GM19467 (cell line): Measurements from ENCODE around the gene HDAC9.
A peak's percentile ranks its signal among the peaks of the same experiment; 100 is the strongest.

ENCODE experiments used
- ATAC-seq: cut with Tn5 transposase; IDR thresholded peaks from one replicate; pipeline ENCODE4 v1.9.1; 2021; ENCODE audit warnings: mild to moderate bottlenecking, moderate library complexity; ENCODE audit not compliant: unreplicated experiment

The HDAC9 gene

DNA sequence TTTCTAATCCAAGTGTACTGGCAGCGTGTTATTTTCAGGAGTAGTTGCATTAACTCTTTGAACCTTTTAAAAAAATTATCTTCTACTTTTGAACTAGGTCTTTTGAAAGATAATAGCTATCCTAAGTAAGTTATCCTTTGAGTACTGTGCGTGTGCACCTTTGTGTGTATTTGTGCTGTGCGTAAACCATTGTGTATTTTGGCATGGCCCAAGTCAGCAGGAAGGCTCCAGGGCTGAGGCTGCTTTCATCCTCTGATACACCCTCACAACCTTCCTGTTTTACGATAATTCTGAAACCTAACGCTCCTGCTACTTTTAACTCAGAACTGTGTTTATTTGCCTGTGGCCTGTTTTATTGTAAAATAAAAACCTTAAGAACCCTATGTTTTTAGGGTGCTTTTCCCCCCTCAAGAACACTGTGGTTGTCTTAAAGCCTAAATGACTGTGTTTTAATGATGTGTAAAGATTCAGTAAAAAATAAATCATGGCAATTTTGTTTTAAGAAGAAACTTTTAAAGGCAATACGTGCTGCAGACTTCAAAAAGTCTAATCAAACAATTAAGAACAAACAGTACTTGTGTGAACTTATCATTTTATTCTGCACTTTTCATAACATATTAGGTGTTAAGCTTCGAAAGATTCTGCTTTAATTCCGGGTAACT, 57.5 kb downstream of the HDAC9 start:
- no peak for ATAC-seq

DNA sequence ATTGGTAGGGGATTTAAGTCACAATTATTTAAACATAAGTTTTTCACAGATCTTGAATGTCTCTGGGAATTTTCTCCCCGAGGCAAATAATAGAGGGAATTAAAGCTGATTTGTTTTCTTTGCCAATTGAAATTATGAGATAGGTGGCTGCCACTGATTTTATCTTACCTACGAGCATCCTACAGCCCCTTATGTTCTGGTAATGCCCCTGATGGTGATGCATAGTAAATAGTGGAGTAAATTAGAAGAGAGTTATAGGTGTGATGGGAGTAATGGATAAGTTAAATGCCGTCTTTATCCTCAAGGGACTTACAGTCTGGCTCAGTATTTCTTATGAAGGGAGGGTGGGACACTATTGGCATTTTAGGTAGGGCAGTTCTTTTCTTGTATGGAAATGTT, 58.1 kb downstream of the HDAC9 start:
- ATAC-seq = no peak

DNA sequence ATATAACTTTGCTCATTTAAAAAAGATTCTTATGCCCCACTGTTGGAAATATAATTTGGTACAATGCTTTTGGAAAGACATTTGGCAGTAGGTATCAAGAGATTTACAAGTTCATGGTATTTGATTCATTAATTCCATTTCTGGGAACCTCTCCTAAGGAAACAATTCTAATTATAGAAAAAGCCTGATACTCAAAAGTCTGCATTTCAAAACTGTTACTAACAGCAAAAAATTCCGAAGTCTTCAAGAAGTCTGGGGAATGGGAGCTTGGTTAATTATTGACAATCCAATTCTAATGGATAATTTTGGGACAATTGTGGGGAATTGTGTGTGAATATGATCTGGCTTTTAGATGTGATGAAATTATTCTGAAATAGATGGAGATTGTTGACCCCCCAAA, 59.6 kb downstream of the HDAC9 start:
- no peak for ATAC-seq

DNA sequence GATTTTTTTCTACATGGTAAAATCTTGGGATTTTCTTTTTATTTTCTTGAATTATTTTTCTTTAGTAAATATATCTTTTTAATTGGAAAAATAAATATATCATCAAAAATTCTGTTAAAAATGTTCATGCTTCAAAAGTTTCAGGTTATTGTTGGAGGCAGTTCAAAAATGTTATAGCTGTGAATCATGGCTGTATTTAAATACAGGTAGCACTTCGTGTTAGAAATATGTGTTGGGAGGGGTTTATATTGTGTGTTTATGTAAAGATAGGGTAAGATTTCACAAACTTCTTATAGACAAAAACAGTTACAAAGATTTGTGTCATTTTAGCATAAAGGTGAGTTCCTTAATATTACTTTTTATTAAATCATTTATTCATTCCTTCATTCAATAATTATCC, 60.4 kb downstream of the HDAC9 start:
- no peak for ATAC-seq

DNA sequence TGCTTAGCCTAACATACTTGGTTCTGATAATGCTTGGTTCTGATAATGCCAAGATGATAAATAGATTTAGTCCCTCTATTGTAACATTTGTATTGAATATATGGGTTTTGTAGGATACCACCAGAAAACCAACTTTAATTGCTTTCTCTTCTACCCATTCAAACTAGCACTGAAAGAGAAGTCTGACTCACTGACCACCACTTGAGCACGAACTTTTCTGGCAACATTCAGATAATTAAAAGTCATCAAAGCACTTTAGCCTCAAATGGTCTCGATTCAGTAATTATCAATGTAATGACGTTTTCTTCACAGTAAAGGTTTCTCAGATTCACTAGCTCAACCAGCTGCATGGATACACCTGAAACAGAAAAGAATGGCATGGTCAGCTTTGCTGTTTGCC, 63.0 kb downstream of the HDAC9 start:
- no peak for ATAC-seq

DNA sequence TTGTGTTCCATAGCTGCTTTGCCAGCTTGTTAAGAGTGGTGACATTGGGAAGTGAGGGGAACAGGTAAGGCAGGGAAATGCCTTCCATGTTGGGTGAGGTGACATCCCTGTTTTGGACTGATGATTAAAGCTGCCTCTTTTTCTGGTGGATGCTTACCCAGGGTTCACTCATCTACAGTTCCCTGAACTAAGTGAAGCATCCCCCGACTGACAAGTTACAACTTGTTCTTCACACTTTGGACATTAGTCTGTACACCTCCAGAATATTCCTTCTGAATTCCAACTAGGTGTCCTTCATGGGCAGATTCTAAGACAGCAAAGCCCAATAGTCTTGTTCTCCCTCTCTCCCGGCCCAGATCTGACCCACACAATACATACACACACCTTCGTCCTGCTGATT, 63.4 kb downstream of the HDAC9 start:
- ATAC-seq = no peak

DNA sequence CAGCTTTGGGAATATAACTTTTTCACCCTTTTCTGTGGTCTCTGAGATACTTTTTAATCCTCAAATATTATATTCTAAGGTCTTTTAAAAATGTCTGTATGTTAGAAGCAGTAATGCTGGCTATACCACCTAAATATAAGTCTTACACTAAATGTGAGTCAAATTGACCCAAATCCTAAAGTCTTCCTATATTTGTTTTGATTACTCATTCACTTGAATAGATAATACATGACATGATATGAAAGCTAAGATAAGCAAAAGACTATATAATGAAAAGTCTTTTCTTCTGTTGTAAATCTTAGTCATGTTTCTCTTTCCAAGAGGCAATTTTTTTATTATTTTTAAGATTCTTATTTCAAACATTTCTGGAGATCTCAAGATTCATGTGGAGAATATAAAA, 64.2 kb downstream of the HDAC9 start:
- no peak for ATAC-seq

DNA sequence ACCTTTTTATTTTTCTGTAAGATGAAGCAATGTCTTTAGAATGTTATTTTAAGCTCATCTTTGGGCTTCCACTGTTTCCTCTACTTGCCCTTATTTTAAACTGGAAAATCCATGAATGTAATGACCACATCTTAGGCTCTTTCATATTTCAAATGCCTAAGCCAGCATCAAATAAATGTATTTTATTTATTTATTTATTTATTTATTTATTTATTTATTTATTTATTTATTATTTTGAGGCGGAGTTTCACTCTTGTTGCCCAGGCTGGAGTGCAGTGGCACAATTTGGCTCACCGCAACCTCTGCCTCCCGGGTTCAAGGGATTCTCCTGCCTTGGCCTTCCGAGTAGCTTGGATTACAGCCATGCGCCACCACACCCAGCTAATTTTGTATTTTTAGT, 69.2 kb downstream of the HDAC9 start:
- ATAC-seq = no peak

DNA sequence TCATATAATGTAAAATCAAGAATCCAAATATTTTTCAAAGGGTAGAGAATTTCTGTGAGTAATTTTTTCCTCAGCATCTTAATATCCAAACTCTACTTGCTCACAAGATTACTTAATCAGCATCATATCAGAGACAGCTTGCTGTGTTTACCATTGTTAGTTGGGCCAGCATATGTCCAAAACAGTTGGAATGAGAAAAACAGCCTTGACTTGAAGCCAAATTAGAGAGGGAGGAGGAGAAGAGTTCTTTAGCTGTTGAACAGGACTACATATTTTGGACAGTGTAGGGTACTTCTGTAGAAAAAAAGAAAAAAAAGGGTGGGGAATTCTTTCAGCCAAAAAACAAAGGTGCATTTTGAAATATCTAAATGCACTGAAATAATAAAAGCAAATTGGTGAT, 69.8 kb downstream of the HDAC9 start:
- ATAC-seq = no peak

DNA sequence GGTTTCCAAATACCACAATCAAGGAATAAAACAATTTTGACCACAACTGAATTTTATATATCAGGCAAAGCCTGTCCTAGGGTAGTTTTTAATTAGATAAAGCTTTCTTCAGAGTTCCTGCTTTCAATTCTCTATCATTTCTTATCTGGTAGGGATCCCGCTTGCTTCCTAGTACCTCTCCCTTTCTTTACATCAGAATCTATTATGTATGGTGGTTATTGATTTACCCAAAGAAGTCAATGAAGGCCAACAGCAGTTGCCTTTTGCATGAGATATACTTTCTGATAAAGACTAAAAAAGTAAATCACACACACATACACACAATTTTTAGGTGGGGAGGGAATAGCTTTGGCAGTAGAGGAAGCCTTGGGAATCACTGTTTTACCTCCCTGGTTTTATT, 70.7 kb downstream of the HDAC9 start:
- ATAC-seq = no peak

DNA sequence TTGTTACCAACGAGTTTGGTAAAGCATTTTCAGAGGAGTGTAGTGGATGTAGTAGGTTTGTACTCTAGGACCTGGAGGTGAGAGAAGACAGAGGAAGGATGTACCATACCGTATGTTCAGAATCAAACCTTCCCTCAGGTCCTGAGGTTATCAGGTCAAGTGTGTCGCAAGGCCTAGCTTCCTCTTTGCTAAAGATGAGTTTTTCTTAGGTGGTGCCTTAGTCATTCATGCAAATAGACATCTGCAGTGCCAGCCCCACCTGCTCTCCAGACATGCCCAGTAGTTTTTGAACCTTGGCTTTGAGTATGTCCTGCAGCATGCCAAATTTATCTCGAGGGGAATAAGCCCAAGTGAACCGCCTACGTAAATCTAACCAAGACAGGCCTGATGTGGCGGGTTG, 71.3 kb downstream of the HDAC9 start:
- ATAC-seq = peak; percentile 93

DNA sequence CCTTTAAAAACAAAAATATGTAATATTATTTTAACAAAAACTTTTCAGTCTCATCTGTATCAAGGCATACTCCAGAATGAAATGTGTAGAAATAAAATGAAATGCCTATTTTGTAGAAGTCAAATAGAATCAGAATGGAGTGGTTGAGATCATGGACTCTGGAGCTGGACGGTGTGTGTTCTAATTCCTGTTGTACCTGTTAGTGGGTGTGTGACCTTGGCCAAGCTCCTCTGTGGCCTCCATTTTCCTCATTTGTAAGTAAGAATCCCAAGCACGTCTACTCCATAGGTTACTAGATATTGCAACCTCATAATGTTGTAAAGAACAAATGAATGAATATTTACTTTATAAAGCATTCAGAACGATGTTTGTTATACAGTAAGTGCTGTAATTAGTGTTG, 74.9 kb downstream of the HDAC9 start:
- no peak for ATAC-seq

DNA sequence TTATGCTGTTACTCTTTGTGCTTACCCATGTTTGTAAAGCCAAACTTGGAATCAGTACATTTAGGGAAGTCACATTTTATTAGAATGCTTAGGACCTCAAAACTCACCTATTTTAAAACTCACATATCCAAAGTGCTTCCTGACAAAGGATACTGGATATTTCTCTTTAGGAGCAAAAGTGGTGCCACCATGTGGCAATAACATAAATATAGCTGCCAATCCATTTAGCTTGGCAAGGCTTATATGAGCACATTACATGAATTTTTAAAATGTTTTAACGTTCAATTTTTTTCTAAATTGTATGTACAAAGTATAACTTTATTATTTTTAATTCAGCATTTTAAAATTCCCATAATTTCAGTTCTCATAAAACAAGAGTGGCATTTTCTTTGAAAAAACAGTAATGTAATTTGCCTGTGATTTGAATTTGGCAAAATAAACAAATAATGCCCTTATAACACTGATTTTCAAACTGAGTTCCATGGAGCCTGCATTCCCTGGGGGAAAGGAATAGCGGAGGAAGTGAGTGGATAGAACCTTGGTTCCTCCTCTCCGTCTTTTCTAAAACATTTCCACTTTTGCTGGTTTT, 75.4 kb downstream of the HDAC9 start:
- no peak for ATAC-seq

DNA sequence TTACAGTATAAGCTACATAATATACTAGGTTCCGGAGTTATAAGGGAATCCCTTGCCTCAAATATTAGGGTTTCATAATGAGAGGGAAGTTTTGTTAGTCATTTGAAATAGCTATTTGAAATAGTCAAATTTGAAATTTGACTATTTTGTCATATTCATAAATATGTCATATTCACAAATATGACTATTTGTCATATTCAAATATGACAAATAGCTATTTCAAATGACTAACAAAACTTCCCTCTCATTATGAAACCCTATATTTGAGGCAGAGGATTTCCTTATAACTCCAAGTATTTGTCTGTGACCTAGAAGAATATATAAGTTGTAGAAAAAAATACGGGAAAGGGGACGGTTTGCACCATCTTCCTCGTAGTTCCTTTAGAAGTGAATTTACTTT, 76.6 kb downstream of the HDAC9 start:
- no peak for ATAC-seq

DNA sequence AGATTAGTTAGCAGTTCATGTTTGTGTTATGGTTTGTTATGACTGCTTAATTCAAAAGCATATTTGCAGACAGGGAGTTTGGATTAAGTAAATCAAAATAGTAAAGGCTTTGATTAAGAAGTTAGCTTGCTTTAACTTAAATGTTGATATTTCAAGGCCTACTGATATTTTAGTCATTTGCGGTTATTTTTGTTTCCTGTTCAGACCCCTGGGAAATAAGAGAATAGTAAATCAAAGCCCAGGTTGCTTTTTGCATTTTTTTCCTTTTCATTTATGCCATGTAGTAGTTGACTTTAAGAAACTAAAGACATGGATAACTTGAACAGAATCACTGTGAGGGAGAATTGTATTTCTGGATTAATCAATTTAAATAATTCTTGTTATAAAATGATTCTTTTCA, 77.3 kb downstream of the HDAC9 start:
- no peak for ATAC-seq

DNA sequence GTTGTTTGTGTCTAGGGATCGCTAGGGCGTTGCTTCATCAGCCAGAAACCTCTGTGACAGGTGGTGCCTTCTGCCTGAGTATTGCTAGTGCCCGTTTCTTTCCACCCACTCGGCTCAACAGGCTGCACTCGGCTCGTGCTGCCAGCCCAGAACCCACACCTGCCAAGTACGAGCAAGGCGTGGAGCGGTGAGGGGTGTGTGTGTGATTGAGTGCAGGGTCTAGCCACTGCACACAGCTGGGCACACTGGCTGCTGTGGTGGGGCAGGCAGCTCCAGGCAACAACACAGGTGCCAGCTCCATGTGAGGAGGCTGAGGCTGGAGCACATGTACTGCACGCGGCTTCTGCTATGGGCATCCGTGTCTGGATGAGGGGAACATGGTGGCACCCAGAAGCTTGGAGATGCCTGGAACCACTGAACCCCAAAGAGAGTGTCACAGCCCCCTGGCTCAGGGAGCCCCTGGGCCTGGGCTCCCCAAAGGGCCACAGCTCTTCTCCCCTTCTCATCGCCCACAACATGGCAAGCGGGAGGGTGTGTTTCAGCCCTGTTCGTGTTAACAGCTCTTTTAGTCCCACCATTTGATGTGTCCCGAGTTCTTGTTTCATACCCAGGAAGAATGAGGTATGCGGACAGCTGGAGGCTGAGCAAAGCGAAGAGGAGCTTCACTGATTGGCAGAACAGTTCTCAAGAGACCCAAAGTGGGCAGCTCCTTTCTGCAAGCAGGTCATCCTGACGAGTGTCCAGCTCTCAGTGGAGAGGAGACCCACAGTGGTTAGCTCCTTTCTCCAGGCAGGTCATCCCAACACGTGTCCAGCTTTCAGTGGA, 78.1 kb downstream of the HDAC9 start:
- no peak for ATAC-seq

DNA sequence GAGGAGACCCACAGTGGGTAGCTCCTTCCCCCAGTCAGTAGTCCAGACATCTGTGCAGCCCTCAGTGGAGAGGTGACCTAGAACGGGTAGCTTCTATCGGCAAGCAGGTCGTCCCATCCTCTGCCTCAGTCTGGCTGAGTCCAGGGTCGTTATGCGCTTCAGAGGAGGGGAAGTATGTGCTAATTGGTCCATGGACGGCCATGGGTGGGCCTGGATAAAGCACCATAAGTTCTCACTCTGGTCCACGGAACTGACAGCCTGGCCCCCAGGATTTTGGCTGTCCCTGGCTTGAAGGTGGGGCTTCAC, 78.6 kb downstream of the HDAC9 start:
- no peak for ATAC-seq

DNA sequence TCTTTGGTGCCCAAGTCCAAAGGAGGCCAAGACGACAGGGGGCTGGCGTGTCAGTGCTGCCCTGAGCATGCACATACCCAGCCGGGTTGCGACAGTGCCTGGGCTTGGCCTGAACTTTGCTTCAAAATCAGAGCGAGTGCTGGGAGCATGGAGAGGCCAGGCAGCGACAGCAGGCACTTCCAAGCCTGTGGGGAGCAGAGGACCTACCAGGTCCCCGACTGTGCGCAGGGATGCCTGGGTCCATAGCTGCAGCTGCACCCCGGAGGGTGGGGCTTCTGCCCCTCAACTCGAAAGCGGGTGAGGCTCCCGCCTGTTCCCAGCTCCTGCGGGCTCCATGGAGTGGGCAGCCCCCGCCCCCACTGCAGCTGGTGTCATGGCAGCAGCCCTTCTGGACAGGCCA, 79.1 kb downstream of the HDAC9 start:
- no peak for ATAC-seq

DNA sequence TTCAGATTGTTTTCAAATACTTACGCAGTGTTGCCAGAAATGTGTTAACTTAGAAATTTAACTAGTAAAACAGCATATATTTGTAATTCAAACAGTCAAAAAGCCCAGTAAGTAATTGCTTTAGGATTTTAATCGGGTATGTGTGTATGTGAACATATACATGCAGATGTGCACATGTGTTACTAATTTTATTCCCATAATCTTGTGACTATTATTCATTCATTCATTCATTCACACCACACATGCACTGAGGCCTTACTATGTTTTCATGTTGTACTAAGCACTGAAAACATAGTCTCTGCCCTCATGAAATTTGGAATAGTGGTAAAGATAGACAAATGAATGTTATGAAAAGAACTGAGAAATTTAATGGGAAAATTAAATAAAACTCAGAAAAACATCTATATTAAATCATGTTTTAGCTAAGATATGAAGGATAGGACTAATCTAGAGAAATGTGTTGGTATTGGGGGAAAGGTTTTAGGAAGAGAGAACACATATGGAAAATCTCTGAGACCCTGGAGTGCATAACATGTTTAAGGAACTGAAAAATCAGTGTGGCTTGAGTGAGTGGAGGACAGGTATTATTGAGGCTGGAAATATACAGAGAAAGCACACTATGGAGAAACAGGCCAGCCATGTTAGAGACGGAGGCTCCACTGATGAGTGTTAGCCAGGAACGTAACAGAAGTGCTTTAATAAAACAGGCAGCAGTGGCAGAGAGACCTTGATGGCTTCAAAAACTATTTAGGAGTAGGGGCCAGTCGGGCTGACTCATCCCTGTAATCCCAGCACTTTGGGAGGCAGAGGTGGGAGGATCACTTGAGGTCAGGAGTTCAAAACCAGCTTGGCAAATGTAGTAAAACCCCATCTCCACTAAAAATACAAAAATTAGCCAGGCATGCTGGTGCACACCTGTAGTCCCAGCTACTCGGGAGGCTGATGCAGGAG, 80.3 kb downstream of the HDAC9 start:
- no peak for ATAC-seq

DNA sequence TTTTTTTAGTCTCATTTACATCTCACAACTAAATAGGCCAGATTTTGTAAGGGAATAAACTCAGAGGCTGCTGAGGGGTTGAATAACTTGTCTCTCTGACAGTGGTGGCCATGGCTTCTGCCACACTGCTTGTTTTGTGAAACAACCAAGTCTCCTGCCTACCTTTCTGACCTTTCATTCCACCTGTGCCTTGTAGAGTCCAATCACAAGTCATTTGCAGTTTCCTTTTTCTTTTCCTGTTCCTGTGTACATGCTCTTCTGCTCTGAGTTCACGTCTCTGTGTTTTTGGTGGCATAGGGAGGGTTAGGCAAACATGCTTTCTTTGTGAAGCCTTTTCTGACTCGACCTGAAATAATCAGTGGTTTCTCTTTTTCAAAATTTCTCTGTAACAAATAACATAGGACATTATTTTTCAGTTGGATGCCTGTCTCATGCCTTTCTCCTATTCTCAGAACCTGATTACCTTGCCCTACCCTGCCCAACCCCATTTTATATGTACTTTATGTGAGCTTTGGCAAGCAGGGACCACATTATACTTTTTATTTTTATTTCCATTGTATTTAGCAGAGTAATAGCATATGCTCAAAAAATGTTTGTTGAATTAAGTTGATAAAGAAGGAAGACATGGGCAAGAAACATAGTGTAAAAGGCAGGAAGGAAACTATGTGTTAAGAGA, 81.7 kb downstream of the HDAC9 start:
- ATAC-seq = no peak

DNA sequence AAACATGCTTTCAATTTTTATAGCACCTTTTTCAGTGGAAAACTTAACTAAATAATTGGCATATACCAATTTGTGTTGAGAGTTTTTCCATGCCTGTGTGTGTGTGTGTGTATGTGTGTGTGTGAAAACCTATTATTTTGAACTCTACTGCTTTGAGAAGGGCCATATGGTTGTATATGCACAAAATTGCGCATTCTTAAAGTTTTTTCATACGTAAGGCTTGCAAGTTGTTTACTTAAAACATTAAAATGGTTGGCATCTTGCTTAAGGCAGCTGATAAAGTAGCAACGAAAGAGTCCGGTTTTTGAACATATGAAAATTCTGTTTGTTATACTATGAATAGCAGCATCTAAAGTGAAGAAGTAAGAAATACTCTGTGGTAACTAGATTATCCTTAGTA, 84.1 kb downstream of the HDAC9 start:
- no peak for ATAC-seq
